DOHH2 (cell line): ENCODE measurements around the gene GALNT14.

ENCODE experiments used
- H3F3A ChIP-seq: fragments of 200-600 bp; sonication (generic), shearing (Covaris generic); 2 replicates; pipeline ENCODE4 v1.6.0; 2016; ENCODE audit warnings: antibody characterized with exemption, mild to moderate bottlenecking; ENCODE audit not compliant: control insufficient read depth, insufficient read depth
- H3K27ac ChIP-seq: fragments of 200-600 bp; sonication (generic); 2 replicates; pipeline ENCODE4 v1.5.1; 2014; ENCODE audit warnings: low read depth, mild to moderate bottlenecking, low read length, moderate library complexity
- H3K27me3 ChIP-seq: fragments of 200-600 bp; sonication (generic); 2 replicates; pipeline ENCODE4 v1.6.1; 2014; ENCODE audit warnings: mild to moderate bottlenecking, low read length, mixed read lengths; ENCODE audit not compliant: control insufficient read depth
- H3K36me3 ChIP-seq: fragments of 200-600 bp; sonication (generic); 2 replicates; pipeline ENCODE4 v1.6.1; 2014; ENCODE audit warnings: mild to moderate bottlenecking, low read length, moderate library complexity, mixed read lengths; ENCODE audit not compliant: control insufficient read depth
- H3K4me1 ChIP-seq: fragments of 200-600 bp; sonication (generic); 2 replicates; pipeline ENCODE4 v1.6.1; 2014; ENCODE audit warnings: mild to moderate bottlenecking, low read length, mixed read lengths; ENCODE audit not compliant: control insufficient read depth
- H3K4me2 ChIP-seq: fragments of 200-600 bp; sonication (generic); 2 replicates; pipeline ENCODE4 v1.6.0; 2014; ENCODE audit warnings: mild to moderate bottlenecking, low read length, moderate library complexity
- H3K4me3 ChIP-seq: fragments of 200-600 bp; sonication (generic); 2 replicates; pipeline ENCODE4 v1.5.1; 2014; ENCODE audit warnings: mild to moderate bottlenecking, low read length, mixed read lengths
- H3K79me2 ChIP-seq: fragments of 200-600 bp; sonication (generic); 2 replicates; pipeline ENCODE4 v1.6.1; 2014; ENCODE audit warnings: mild to moderate bottlenecking, low read length, mixed read lengths; ENCODE audit not compliant: control insufficient read depth
- H3K9me2 ChIP-seq: fragments of 200-600 bp; sonication (generic); replicated peaks from 2 replicates; pipeline ENCODE4 v1.6.1; 2014; ENCODE audit warnings: mild to moderate bottlenecking, low read length, mixed read lengths; ENCODE audit not compliant: control insufficient read depth
- H3K9me3 ChIP-seq: fragments of 200-600 bp; sonication (generic); 2 replicates; pipeline ENCODE4 v1.6.1; 2014; ENCODE audit warnings: antibody characterized with exemption, low read length, mixed read lengths; ENCODE audit not compliant: control insufficient read depth, insufficient read depth
- H4K20me1 ChIP-seq: fragments of 200-600 bp; sonication (generic); 2 replicates; pipeline ENCODE4 v1.6.0; 2014; ENCODE audit warnings: low read depth, mild to moderate bottlenecking, antibody characterized with exemption, low read length, moderate library complexity; ENCODE audit not compliant: control insufficient read depth, insufficient read depth
- CTCF ChIP-seq: fragments of 200-600 bp; sonication (generic); IDR thresholded peaks from one replicate; pipeline ENCODE4 v1.5.1; 2014; ENCODE audit warnings: antibody characterized with exemption, mild to moderate bottlenecking, low read depth, low read length; ENCODE audit not compliant: poor library complexity, severe bottlenecking
- EZH2phosphoT487 ChIP-seq: fragments of 200-600 bp; sonication (generic); IDR thresholded peaks from 2 replicates; pipeline ENCODE4 v1.6.1; 2017; ENCODE audit warnings: borderline replicate concordance, mild to moderate bottlenecking, antibody characterized with exemption, low read length, moderate library complexity, mixed read lengths

GALNT14 gene

GRCh38 chr2:30950339-30950738 is 187.9 kb downstream of the GALNT14 start:
- no peak overlapping the region for H3K4me3 ChIP-seq
- no peaks in the 10 kb centered on the region for H3K9me2 ChIP-seq
- no peaks in the 10 kb centered on the region for H3K27me3 ChIP-seq
- H3K4me1 ChIP-seq: no peaks in the 10 kb centered on the region
- H3K36me3 ChIP-seq: no peaks in the 10 kb centered on the region
- no peak overlapping the region for H3K4me2 ChIP-seq
- no peaks in the 10 kb centered on the region for H3F3A ChIP-seq
- TF ChIP-seq EZH2phosphoT487: no peak
- no peak for TF ChIP-seq CTCF
- no peaks in the 10 kb centered on the region for H4K20me1 ChIP-seq
- no peaks in the 10 kb centered on the region for H3K79me2 ChIP-seq
- no peaks in the 10 kb centered on the region for H3K9me3 ChIP-seq
- H3K27ac ChIP-seq: no peak overlapping the region

- no peak overlapping the region for H3K27ac ChIP-seq
- no peaks in the 10 kb centered on the region for H3K36me3 ChIP-seq
- no peak overlapping the region for H3K4me2 ChIP-seq
- H3K27me3 ChIP-seq: no peaks in the 10 kb centered on the region
- H3F3A ChIP-seq: no peaks in the 10 kb centered on the region
- no peak for TF ChIP-seq CTCF
- TF ChIP-seq EZH2phosphoT487: no peak
- no peaks in the 10 kb centered on the region for H4K20me1 ChIP-seq
- no peak overlapping the region for H3K4me3 ChIP-seq
- no peaks in the 10 kb centered on the region for H3K9me3 ChIP-seq
- no peaks in the 10 kb centered on the region for H3K9me2 ChIP-seq
- H3K79me2 ChIP-seq: no peaks in the 10 kb centered on the region
- H3K4me1 ChIP-seq: no peaks in the 10 kb centered on the region
Observed at GRCh38 chr2:30949435-30949834, 188.8 kb downstream of the GALNT14 start.

GRCh38 chr2:30948857-30949256 is 189.4 kb downstream of the GALNT14 start:
- no peaks in the 10 kb centered on the region for H3K36me3 ChIP-seq
- H3K9me3 ChIP-seq: no peaks in the 10 kb centered on the region
- no peak overlapping the region for H3K4me3 ChIP-seq
- no peaks in the 10 kb centered on the region for H4K20me1 ChIP-seq
- no peak for TF ChIP-seq CTCF
- no peak for TF ChIP-seq EZH2phosphoT487
- no peak overlapping the region for H3K4me2 ChIP-seq
- no peak overlapping the region for H3K27ac ChIP-seq
- no peaks in the 10 kb centered on the region for H3K27me3 ChIP-seq
- H3F3A ChIP-seq: no peaks in the 10 kb centered on the region
- no peaks in the 10 kb centered on the region for H3K4me1 ChIP-seq
- H3K9me2 ChIP-seq: no peaks in the 10 kb centered on the region
- H3K79me2 ChIP-seq: no peaks in the 10 kb centered on the region

GRCh38 chr2:30948130-30948529 is 190.1 kb downstream of the GALNT14 start:
- H3K27me3 ChIP-seq: no peaks in the 10 kb centered on the region
- no peaks in the 10 kb centered on the region for H3F3A ChIP-seq
- H3K4me3 ChIP-seq: no peak overlapping the region
- H3K79me2 ChIP-seq: no peaks in the 10 kb centered on the region
- no peaks in the 10 kb centered on the region for H4K20me1 ChIP-seq
- no peaks in the 10 kb centered on the region for H3K4me1 ChIP-seq
- H3K9me3 ChIP-seq: no peaks in the 10 kb centered on the region
- no peaks in the 10 kb centered on the region for H3K9me2 ChIP-seq
- H3K27ac ChIP-seq: no peak overlapping the region
- no peak overlapping the region for H3K4me2 ChIP-seq
- H3K36me3 ChIP-seq: no peaks in the 10 kb centered on the region
- TF ChIP-seq EZH2phosphoT487: no peak
- TF ChIP-seq CTCF: no peak
